Activated T-helper 17 cell treated with anti-CD3 and anti-CD28 coated beads, Interleukin-2, amount 50 U/mL, for 72 hours (primary cell): Measurements from ENCODE around the gene TBCD. TPM values are rescaled to one million over a fixed set of nuclear protein-coding genes. Genes with fewer than 3 reads are reported as not detected.
"Not testable (repeated sequence)": the region's sequence is repeated elsewhere in the genome, so short reads cannot be mapped to it uniquely, and the experiment has no call there.

Experiments used
- ATAC-seq: fragments of 150-1000 bp; cut with Tn5 transposase; replicated peaks from 2 replicates; pipeline ENCODE4 v1.10.0; 2021; ENCODE audit warnings: mild to moderate bottlenecking, moderate library complexity
- H3K27ac Mint-ChIP-seq: one replicate; pipeline ENCODE4 v1.8.0; 2022; ENCODE audit warnings: mixed read lengths
- H3K27me3 Mint-ChIP-seq: one replicate; pipeline ENCODE4 v1.8.0; 2022; ENCODE audit warnings: mixed read lengths
- H3K36me3 Mint-ChIP-seq: one replicate; pipeline ENCODE4 v1.8.0; 2022; ENCODE audit warnings: low read depth, mild to moderate bottlenecking, mixed read lengths
- H3K4me1 Mint-ChIP-seq: one replicate; pipeline ENCODE4 v1.8.0; 2022; ENCODE audit warnings: mixed read lengths
- H3K4me3 Mint-ChIP-seq: one replicate; pipeline ENCODE4 v1.8.0; 2022; ENCODE audit warnings: mild to moderate bottlenecking, mixed read lengths
- H3K9me3 Mint-ChIP-seq: one replicate; pipeline ENCODE4 v1.8.0; 2022; ENCODE audit warnings: mixed read lengths
- total RNA-seq, 2 donors: library from RNA; stranded (reverse); gene quantifications; one replicate each; pipeline ENCODE4 v1.2.3, GENCODE V29; 2022

Gene TBCD
- total RNA-seq, 2 donors from 2014 or later = 111 to 139 TPM

DNA sequence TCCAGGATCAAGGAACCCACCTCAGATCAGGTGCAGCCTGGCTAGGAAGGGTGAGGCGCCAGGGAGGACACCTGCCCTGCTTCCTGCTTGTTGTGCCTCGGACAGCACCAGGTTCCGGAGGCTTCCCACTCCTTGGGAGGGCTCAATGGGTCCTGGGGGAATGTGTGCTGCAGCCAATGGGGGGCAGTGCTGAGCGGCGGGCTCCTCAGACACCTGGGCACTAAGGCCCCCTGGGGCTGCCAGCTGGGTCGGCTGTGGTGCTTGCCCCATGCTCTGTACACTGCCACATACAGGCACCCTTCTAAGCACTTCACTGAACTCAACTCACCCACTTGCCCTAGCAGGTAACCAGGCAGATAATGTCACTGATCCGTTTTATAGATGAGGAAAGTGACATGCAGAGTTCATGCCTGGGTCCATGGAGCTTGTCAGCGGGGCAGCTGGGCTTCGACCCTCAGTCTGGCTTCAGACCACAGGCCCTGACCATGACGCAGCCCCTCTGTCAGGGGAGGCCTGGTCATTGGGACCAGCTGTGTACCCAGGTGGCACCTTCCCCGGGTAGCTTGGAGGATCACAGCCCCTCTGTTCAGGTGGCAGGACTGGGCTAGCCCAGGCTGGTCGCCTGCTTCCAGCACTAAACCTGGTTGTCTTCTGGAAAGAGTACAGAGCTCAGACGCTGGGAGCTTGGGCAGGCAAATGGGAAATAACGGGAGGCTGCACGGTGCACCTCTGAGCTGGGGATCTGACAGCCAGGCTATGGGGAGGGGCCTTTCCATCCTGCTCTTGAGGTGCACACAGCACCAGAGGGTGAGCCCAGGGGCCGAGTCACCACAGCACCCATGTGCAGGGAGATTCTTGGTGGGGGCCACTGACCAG lies 8.3 kb upstream of the TBCD start:
- Mint-ChIP-seq H3K4me1 (no peaks in the 10 kb centered on the region), H3K27me3 (no peaks in the 10 kb centered on the region), H3K9me3 (peaks cover 8% of the 10 kb centered on the region), H3K27ac (no peak overlapping the region), H3K36me3 (peaks cover 18% of the 10 kb centered on the region), H3K4me3 (no peak overlapping the region)
- no peak for ATAC-seq

DNA sequence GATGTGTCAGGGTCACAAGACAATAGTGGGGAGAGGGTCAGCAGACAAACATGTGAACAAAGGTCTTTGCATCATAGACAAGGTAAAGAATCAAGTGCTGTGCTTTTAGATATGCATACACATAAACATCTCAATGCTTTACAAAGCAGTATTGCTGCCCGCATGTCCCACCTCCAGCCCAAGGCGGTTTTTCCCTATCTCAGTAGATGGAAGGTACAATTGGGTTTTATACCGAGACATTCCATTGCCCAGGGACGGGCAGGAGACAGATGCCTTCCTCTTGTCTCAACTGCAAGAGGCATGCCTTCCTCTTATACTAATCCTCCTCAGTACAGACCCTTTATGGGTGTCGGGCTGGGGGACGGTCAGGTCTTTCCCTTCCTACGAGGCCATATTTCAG lies 7.1 kb upstream of the TBCD start:
- not testable (repeated sequence) for H3K27ac Mint-ChIP-seq, H3K27me3 Mint-ChIP-seq

DNA sequence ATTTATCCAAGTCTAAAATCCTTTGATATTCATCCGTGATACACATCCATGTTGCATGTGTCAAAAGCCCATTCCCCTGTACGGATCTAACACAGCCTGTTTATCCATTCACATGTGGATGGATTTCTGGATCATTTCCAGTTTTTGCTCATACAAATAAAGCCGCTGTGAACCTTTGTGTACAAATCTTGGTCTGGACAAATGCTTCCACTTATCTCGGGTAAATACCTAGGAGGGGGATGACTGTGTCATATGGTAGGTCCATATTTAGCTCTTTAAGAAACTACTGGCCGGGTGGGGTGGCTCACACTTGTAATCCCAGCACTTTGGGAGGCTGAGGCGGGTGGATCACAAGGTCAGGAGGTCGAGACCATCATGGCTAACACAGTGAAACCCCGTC lies 6.3 kb upstream of the TBCD start:
- Mint-ChIP-seq H3K27ac (no peak overlapping the region), H3K36me3 (peaks cover 17% of the 10 kb centered on the region), H3K27me3 (no peaks in the 10 kb centered on the region), H3K9me3 (peaks cover 8% of the 10 kb centered on the region), H3K4me3 (no peak overlapping the region), H3K4me1 (no peaks in the 10 kb centered on the region)
- no peak for ATAC-seq

More for the DNA sequence above, 7.1 kb upstream of the TBCD start:
- not testable (repeated sequence) for H3K4me1 Mint-ChIP-seq, H3K9me3 Mint-ChIP-seq, H3K4me3 Mint-ChIP-seq, ATAC-seq
- peaks cover 18% of the 10 kb centered on the region for H3K36me3 Mint-ChIP-seq

DNA sequence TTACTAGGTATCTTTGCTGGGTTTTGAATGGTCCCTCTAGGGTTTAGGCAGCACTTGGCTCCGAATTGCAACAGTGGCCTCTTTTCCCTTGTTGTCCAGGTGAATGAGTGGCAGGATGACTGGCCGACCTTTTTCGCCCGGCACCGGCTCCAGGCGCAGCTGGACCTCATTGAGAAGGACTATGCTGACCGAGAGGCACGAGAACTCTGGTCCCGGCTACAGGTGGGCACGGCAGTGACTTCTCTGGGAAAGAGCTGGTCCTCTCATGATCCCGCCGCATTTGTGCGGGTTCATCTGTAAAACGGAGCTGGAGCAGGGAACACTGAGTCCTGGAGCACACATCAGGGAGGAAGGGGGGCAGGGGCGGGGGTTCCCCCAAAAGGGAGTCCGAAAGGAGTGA lies 3.1 kb upstream of the TBCD start:
- Mint-ChIP-seq H3K4me3 (no peak overlapping the region), H3K9me3 (no peaks in the 10 kb centered on the region), H3K4me1 (no peaks in the 10 kb centered on the region), H3K27me3 (no peaks in the 10 kb centered on the region), H3K36me3 (no peaks in the 10 kb centered on the region), H3K27ac (no peak overlapping the region)
- no peak for ATAC-seq

DNA sequence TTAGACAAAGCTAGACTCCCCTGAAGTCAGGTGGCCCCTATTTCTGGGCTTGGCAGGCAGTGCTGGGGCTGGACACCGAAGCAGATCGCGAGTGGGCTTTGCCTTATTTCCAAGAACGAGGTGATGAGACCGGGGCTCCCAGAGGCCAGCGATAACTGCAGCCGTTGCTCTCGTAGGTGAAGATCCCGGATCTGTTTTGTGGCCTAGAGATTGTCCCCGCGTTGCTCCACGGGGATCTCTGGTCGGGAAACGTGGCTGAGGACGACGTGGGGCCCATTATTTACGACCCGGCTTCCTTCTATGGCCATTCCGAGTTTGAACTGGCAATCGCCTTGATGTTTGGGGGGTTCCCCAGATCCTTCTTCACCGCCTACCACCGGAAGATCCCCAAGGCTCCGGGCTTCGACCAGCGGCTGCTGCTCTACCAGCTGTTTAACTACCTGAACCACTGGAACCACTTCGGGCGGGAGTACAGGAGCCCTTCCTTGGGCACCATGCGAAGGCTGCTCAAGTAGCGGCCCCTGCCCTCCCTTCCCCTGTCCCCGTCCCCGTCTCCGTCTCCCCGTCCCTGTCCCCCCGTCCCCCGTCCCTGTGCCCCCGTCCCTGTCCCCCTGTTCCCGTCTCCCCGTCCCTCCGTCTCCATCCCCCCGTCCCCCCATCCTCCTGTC lies 1.5 kb upstream of the TBCD start:
- Mint-ChIP-seq H3K4me3 (peak overlapping the region; percentile 42), H3K36me3 (peaks cover under 1% of the 10 kb centered on the region), H3K4me1 (peaks cover 7% of the 10 kb centered on the region), H3K27me3 (no peaks in the 10 kb centered on the region), H3K27ac (no peak overlapping the region), H3K9me3 (no peaks in the 10 kb centered on the region)
- ATAC-seq = no peak

DNA sequence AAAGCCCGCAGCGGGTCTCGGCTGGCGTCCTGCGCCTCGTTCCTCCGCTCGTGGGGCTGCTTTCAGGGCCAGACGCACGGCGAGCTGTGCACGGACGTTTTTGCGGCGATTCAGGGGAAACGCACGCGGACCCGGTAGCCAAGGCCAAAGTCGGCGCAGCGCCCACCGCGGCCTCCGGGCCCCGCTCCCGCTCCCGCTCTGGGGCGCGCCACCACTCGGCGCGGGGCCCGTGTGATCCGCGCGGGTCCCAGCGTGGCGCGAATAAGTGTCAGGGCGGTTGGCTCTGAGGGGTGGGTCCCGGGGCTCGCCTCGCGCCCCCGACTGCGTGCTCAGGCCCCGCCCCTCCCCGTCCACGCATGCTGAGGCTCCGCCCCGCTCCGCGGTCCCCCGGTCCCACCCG lies 694 bp upstream of the TBCD start:
- no peak overlapping the region for H3K4me3 Mint-ChIP-seq
- H3K4me1 Mint-ChIP-seq = peaks cover 7% of the 10 kb centered on the region
- peak; percentile 17 for ATAC-seq
- no peak overlapping the region for H3K27ac Mint-ChIP-seq
- no peaks in the 10 kb centered on the region for H3K27me3 Mint-ChIP-seq
- H3K9me3 Mint-ChIP-seq = no peaks in the 10 kb centered on the region
- peaks cover 9% of the 10 kb centered on the region for H3K36me3 Mint-ChIP-seq

DNA sequence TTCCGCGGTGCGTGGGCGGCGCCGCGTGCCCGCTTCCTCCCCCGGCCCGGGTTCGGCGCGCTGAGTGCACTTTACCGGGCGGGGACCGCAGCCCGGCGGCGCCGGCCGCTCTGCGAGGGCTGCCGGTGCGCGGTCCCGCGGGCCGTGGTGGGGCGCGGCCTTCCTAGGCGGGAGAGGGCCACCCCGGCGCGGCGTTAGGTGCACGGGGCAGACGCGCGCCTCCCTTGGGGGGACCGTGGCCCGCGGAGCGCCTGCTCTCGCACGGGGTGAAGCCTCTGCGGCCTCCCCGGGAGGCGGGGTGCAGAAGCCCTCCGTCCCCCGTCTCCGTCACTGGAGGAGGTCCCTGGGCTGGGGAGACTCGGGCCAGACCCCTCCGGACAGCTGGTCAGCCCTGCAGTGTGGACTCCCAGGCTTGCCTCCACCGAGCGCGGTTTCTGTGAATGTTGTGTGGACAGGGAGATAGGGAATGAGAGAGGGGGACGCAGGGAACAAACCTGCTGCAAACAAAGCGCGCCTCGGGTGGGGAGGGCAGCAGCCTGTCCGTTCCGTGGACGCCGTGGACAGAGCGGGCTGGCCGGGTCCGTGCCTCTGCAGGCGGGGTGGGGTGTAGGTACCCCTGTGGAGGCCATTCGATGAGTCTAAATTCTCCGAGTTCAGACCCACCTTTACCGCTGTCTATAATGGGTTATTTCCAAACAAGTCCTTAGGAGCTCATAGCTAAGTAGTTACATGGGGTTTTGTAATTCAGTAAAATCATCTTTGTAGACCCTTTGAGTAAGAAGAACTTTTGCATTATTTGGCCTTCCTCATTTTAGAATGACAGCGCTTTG lies 721 bp downstream of the TBCD start:
- H3K27ac Mint-ChIP-seq = no peak overlapping the region
- peak; percentile 31 for ATAC-seq
- no peaks in the 10 kb centered on the region for H3K9me3 Mint-ChIP-seq
- peak overlapping the region; percentile 74 for H3K4me3 Mint-ChIP-seq
- peaks cover 23% of the 10 kb centered on the region for H3K36me3 Mint-ChIP-seq
- H3K27me3 Mint-ChIP-seq = no peaks in the 10 kb centered on the region
- H3K4me1 Mint-ChIP-seq = peaks cover 7% of the 10 kb centered on the region

DNA sequence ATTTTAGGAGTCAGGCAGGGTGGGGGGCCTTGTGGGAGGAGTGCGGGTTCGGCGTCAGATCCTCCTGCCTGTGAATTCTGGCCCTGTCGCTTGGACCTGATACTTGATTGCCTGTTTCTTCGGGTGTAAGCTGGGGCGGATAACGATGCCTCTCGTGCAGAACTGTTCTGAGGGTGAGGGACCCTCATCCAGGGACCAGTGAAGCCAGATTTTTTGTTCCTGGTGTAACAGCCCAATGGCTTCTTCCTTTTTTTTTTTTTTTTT lies 1.3 kb downstream of the TBCD start:
- Mint-ChIP-seq H3K27me3 (no peaks in the 10 kb centered on the region), H3K4me3 (peak overlapping the region; percentile 74), H3K36me3 (peaks cover 28% of the 10 kb centered on the region), H3K9me3 (no peaks in the 10 kb centered on the region), H3K27ac (no peak overlapping the region), H3K4me1 (peaks cover 7% of the 10 kb centered on the region)
- no peak for ATAC-seq

DNA sequence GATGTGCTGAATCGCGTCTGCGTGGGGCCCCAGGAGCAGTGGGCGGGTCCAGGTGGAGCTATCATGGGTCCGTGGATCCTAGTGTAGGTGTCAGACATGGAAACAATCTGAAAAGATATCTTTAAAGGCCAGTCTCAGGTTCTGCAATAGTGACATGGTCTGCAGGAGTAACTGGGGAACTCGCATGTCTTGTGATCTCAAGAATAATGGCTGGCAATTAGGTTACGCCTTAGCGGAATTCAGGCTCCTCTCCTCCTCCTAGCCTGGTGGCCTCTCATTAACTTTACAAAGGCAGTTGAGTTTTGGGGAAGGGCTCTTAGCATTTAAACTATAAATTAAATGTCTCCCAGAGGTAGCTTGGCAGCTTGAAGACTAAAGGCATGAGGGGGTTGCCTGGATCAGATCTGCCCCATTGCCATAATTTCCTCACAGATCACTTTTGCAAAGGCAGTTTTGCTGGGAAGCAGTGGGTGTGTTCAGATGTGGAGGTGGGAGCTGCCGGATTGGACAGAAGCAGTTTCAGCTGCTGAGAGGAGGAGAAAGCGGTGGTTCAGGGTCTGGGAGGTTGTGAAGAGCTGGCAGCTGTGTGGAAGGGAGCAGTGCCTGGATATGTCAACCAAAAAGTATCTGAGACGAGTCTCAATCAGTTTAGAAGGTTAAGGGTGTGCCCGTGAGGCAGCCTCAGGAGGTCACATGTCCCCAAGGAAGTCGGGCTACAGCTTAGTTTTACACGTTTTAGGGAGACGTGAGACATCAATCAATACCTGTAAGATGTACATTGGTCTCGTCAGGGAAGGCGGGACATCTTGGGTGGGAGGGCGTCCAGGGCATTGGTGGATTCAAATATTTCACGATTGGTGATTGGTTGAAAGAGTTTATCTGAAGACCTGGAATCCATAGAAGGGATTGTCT lies 2.7 kb downstream of the TBCD start:
- no peaks in the 10 kb centered on the region for H3K9me3 Mint-ChIP-seq
- no peak overlapping the region for H3K27ac Mint-ChIP-seq
- H3K4me3 Mint-ChIP-seq = peak overlapping the region; percentile 74
- H3K27me3 Mint-ChIP-seq = no peaks in the 10 kb centered on the region
- ATAC-seq = no peak
- peaks cover 7% of the 10 kb centered on the region for H3K4me1 Mint-ChIP-seq
- H3K36me3 Mint-ChIP-seq = peaks cover 34% of the 10 kb centered on the region

DNA sequence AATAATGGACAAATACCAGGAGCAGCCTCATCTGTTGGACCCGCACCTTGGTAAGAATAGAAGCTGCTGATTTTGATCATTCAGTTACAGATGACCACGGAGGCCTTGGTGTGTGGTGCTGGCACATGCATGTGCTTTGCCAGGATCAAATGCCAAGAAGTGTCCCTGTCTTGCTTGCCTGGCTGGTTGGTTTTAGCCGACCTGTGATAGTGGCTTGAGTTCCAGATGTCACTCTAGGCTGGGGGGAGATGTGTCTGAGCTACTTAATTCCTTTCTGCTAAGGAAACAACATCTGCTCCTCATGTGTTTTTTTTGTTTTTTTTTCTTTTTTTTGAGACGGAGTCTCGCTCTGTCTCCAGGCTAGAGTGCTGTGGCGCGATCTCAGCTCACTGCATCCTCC lies 4.3 kb downstream of the TBCD start:
- Mint-ChIP-seq H3K4me1 (peaks cover 7% of the 10 kb centered on the region), H3K27me3 (no peaks in the 10 kb centered on the region), H3K27ac (no peak overlapping the region), H3K36me3 (peaks cover 45% of the 10 kb centered on the region), H3K4me3 (no peak overlapping the region), H3K9me3 (no peaks in the 10 kb centered on the region)
- no peak for ATAC-seq

DNA sequence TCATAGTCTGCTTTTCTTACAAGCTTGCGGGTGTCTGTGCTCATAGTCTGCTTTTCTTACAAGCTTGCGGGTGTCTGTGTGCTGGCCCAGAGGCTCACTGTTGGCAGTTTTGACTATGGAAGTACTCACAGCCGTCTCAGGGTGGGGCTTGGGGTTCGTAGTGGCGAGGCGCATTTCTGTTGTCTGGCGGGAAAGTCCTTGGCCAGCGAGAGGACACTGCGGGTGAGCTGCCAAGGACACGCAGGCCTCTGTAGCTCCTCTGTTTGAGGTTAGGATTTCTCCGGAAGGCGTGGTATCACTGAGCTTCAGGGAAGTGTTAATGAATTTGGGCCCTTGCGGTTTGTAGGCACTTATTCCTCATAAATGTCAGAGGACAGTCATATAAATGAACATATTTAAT lies 13.5 kb downstream of the TBCD start:
- no peaks in the 10 kb centered on the region for H3K27me3 Mint-ChIP-seq
- ATAC-seq = no peak
- H3K9me3 Mint-ChIP-seq = no peaks in the 10 kb centered on the region
- peaks cover 83% of the 10 kb centered on the region for H3K36me3 Mint-ChIP-seq
- peaks cover 6% of the 10 kb centered on the region for H3K4me1 Mint-ChIP-seq
- H3K4me3 Mint-ChIP-seq = no peak overlapping the region
- H3K27ac Mint-ChIP-seq = peak overlapping the region; percentile 29

DNA sequence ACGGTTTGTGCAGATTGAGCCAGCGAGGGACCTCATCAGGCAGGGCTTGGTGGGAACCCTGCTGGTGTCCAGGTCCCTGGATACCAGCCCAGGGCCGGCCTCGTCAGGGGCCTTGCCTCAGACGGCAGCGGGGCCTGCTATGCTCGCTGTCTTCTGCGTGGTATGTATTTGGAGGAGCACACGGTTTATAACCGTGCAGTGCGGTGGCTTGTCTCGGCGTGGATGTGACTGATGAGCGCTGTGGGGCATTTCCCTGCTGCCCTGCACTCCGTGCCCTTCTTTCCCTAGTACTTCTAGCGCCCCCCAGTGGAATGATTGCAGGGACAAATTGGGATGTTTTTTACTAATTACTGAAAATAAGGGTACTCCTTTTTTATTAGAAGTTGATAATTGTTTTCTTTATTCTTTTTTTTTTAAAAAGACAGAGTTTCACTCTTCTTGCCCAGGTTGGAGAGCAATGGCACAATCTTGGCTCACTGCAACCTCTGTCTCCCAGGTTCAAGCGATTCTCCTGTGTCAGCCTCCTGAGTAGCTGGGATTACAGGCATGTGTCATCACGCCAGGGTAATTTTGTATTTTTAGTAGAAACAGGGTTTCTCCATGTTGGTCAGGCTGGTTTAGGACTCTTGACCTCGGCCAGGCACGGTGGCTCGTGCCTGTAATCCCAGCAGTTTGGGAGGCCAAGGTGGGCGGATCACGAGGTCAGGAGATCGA lies 15.3 kb downstream of the TBCD start:
- no peak overlapping the region for H3K4me3 Mint-ChIP-seq
- no peaks in the 10 kb centered on the region for H3K27me3 Mint-ChIP-seq
- ATAC-seq = no peak
- H3K4me1 Mint-ChIP-seq = peaks cover 6% of the 10 kb centered on the region
- peaks cover 89% of the 10 kb centered on the region for H3K36me3 Mint-ChIP-seq
- H3K9me3 Mint-ChIP-seq = no peaks in the 10 kb centered on the region
- no peak overlapping the region for H3K27ac Mint-ChIP-seq

DNA sequence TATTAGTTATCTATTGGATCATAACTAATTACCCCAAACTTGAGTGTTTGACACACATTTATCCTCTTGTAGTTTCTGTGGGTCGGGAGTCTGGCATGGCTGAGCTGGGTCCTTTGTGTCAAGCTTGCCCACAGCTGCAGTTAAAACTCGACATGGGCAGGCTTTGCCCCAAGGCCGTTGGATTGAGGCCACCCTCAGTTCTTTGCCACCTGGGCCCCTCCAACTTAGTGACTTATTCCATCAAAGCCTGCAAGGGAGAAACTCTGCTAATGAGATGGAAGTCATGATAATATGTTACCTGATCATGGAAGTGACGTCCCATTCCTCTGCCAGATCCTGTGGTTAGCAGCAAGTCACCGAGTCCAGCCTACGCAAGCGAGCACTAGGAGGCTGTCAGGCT lies 17.2 kb downstream of the TBCD start:
- ATAC-seq = no peak
- H3K36me3 Mint-ChIP-seq = peaks cover 93% of the 10 kb centered on the region
- no peaks in the 10 kb centered on the region for H3K27me3 Mint-ChIP-seq
- H3K27ac Mint-ChIP-seq = no peak overlapping the region
- no peaks in the 10 kb centered on the region for H3K9me3 Mint-ChIP-seq
- peaks cover 6% of the 10 kb centered on the region for H3K4me1 Mint-ChIP-seq
- no peak overlapping the region for H3K4me3 Mint-ChIP-seq
